ENCODE measurements around the gene GNAI3.

The GNAI3 gene

DNA sequence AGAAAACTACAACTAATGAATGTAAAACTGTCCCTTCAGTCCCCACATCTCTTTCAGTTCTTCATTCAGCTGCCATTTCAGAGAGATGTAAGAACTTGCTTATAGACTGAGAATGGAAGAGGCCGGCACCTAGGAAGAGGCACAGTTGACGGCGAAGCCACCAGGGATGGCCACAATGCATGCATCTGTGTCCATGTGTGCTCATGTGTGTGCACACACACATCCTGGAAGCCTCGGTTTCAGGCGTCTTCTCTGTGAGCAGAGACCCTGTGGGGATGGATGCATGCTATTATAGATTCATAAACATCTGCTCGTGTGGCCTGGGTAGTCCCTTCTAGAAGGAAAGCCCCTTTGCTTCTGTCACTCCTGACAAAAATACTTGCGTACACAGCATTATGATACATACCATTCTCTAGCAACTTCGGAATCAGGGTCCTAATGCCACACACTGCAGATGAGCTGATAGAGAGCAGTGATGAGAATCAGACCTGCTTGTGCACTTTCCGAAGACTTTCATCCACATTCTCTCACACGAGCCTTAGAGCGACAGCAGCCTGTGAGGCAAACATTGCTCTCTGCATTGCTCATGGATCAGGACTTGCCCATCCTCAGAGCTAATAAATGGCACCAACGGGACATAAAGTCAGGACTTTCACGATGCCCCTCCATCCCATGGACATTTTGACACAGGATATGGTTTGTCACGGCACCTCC lies 21.2 kb upstream of the GNAI3 start:
- DNase-seq (ENCODE audit: low spot score): no peak

DNA sequence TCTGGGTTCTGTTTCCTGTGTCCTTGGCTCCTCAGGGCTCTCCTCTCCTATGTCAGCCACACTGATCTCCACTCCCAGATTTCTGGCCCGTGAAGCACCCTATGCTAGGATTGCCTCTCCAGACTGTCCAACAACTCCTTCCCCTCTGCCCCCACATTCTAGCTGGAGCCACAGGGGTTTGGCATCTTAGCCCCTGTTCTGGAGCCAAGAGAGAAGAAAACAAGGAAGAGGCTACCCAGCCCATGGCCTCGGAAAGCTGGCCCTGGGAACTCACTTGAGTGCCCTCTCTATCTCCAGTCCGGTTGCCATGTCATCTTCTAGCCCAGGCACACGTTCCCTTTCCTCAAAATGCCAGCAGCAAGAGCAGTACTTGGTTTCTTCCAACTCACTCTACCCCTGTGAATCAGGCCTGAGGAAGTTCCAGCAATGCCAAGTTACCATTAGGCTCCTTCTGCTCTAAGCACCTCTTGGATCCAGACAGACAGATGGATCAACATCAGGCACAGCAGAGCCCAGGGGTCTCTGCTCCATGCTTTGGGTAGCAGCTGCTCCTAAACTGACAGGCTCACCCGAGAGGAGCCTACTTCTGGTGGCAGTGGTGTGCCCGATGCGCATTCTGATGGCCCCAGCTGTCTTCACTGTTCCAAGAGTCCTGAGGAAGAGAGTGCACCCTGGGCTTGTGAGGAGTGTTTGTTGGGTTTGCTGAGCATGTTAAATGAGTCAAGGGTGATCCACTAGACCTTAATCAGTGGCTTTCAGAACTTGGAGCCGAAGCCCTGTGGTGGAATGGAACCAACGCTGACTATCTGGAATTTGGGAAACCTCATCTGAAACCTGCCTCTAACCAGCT lies 20.3 kb upstream of the GNAI3 start:
- no peak for DNase-seq (ENCODE audit: low spot score)

- DNase-seq (ENCODE audit: low spot score): no peak
Measured at GRCh38 chr1:109528712-109529111, 19.7 kb upstream of the GNAI3 start.

DNA sequence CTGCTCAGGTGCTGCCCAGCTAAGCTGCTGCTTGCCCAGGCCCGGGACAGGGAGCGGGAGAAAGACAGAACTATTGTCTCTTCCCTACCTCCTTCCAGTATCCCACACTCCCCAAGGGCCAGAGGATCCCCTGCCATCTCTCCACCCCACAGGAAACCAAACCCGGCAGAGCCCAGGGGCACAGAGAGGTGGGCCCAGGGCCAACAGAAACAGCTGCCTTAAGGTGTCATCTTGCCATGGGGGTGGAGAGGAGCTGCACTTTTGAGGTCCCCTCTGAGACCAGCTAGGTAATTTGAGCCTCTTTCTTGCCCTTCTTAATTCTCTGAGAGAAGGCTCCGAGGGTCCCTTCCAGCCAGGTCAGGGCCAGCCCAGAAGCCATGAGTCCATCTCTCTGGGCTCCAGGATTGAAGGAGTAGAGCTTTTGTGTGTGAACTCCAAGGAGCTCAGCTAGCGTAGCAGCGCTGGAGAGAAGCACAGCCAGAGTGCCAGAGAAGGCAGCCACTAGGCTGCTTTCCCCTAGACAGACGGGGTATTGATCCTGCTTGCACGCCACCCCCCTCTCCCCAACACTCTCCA lies 18.4 kb upstream of the GNAI3 start:
- no peak for DNase-seq (ENCODE audit: low spot score)

DNA sequence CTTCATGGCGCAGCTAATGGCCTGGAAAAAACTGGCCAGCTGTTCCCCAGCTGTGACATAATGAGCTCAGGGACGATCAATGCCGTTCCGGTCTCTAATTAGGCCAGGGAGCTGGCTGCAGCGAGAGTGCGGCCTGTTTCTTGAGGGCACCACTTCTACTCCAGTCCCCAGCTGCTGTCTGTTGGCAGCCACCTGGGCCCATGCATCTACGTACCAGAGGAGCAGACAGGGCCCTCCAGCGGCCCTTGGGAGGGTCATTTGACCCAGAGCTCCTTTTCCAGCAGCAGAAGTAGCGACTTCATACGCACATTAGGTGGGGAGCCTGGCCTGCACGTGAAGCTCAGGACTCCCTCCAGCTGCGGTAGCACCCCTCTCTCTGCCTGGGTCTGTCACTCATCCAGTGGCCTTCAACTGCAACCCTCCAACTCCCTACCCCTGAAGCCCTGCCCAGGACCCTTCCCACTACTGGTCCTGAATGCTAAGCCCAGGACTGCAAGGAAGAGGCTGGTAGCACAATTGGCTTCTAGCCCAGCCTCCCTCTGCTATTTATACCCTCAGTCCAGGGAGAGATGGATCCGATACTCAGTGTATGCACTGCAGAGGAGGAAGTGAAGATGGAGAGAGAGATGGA lies 17.8 kb upstream of the GNAI3 start:
- no peak for DNase-seq (ENCODE audit: low spot score)

- no peak for DNase-seq (ENCODE audit: low spot score)
Measured at GRCh38 chr1:109531380-109531779, 17.0 kb upstream of the GNAI3 start.

DNA sequence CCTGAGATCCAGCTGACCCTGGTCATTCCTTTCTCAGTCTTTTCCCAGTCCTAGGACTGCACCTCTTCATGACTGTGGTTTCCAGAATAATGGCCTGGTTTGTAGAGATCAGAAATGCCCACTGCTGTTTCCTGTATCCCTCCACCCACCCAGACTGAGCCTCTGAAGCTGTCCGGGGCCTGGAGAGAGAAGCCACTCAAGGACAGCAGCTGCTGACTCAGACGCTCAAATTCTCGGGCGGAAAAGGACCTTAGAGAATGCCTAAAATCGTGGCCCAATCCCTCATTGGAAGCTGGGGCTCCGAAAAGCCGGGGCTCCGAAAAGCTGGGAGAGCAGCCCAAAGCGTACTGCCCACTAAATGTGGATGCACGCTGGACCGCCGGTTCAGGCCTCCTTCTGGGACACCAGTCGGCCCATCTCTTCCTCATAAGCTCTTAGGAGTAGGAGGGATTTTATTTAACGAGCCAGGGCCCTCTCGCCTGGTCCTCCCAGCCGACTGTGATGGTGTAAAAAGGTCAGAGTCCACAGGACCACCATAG lies 16.5 kb upstream of the GNAI3 start:
- DNase-seq (ENCODE audit: low spot score): no peak

DNA sequence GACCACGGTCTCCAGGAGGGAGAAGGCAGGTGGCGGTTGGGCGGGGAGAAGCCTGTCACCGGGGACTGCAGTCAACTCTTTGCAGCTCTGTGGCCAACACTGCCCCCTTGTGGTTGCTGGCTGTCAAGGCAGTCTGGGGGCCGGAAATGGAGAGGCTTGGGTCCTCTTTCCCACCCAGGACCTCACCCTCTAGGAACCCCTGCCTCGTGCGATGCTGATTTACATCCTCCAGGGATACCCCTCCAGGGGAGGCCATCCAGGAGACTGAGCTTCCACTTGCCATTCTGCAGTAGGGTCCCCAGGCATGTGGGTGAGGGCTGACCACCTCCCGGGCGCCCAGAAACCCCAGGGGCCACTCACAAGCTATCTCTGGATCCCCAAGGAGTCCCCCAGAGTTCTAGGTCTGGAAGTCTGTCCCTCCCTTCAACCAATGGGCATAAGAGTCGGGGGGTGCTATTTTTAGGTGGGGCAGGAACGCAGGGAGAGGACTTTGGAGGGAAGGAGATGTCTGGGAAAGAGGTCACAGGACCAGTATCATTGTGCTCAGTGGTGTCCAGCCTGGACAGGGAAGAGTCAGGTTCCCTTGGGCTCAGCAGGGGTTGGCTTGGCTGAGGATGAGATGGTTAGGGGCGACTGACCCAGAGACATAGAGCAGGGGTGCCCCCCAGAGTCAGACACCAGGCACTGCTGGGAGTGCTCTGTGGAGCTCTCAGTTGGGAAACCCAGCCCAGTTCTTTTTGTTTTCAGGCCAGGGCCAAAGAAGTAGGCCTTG lies 15.9 kb upstream of the GNAI3 start:
- DNase-seq (ENCODE audit: low spot score): peak; percentile 74

DNA sequence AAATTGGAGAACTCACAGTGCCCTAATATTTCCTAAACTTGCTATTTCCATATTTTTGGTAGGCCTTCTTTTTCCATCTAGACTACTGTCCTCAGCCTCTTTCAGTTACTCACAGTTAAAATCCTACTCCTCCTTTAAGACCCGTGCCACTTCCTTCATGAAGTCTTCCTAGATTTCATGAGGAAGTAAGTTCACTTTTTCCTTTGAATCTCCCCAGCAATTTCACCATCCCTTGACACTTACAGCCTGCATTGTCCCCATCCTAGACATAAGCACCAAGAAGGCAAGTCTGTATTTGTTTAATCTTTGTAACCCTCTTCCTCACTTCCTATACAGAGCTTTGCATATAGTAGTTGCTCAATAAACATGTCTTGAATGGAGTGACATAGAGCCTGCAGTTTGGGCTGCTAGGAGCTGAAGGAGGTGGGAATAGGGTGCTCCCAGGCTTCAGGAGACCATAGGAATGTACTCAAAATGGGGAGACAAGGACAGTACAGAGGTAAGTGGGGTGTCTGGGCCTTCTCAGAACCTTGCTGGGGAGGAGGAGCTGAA lies 14.0 kb upstream of the GNAI3 start:
- DNase-seq (ENCODE audit: low spot score): no peak

- no peak for DNase-seq (ENCODE audit: low spot score)
Measured at GRCh38 chr1:109535481-109535880, 12.9 kb upstream of the GNAI3 start.

- DNase-seq (ENCODE audit: low spot score): no peak
Measured at GRCh38 chr1:109535971-109536491, 12.4 kb upstream of the GNAI3 start.

GRCh38 chr1:109537450-109538178 lies 10.8 kb upstream of the GNAI3 start:
- no peak for DNase-seq (ENCODE audit: low spot score)

DNA sequence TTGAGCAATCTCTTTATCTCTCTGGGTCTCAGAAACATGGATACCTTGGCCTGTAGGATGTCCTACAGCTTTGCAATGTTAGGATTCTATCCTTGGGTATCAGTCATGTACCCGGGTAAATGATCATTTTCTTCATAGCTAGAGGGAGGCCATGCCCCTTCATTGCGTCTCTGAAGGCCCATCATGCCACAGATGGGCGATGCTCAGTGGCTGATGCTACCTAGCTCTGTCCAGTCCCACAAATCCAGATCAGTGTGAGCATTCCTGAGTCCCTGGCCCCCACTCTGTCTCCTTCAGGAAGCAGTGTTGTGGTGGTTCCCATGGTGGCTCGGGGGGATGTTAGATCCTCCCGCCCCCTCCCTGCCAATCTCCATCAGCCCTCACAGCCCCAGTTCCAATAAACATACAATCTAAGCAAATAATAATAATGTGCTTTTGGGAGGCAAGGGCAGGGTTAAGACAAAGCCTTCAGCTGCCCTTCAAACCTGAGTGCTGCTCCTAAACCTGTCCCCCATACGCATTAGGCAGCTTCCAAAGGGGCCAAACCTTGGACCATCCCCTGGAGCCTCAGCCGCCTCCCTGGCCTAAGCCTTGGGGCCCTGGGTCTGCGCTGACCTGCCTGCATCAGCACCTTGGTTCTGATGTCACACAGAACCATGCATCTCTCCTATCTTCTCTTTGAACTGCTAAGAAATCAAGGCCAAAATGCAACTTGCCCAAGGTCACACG lies 9.4 kb upstream of the GNAI3 start:
- no peak for DNase-seq (ENCODE audit: low spot score)

- DNase-seq (ENCODE audit: low spot score): no peak
Measured at GRCh38 chr1:109539676-109540075, 8.7 kb upstream of the GNAI3 start, which contains the start of gene GPR61. Gene GPR61, plus strand, starts transcription at chr1:109539872. Its CDS starts 3,151 bp downstream, at chr1:109543023.

DNA sequence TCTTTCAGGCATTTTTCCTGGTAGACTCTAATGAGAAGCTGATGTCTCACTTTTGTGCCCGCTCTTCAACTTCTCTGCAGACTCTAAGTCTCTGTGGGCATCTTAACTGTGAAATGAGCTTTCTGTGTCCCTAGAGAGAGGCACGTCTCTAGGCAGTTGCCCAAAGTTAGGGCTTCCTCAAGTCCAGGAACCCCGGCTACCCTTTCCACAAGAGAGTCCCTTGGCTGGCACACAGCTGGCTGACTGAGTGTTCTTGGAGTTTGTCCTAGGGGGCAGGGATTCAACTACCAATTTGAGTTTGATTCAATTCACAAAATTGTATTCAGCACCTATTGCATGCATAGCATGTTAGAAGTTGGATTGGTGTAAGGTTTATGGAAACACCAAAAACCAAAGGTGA lies 7.3 kb upstream of the GNAI3 start:
- DNase-seq (ENCODE audit: low spot score): no peak

- DNase-seq (ENCODE audit: low spot score): no peak
Measured at GRCh38 chr1:109542657-109543056, 5.8 kb upstream of the GNAI3 start.

GRCh38 chr1:109543283-109543987 lies 5.0 kb upstream of the GNAI3 start:
- no peak for DNase-seq (ENCODE audit: low spot score)

DNA sequence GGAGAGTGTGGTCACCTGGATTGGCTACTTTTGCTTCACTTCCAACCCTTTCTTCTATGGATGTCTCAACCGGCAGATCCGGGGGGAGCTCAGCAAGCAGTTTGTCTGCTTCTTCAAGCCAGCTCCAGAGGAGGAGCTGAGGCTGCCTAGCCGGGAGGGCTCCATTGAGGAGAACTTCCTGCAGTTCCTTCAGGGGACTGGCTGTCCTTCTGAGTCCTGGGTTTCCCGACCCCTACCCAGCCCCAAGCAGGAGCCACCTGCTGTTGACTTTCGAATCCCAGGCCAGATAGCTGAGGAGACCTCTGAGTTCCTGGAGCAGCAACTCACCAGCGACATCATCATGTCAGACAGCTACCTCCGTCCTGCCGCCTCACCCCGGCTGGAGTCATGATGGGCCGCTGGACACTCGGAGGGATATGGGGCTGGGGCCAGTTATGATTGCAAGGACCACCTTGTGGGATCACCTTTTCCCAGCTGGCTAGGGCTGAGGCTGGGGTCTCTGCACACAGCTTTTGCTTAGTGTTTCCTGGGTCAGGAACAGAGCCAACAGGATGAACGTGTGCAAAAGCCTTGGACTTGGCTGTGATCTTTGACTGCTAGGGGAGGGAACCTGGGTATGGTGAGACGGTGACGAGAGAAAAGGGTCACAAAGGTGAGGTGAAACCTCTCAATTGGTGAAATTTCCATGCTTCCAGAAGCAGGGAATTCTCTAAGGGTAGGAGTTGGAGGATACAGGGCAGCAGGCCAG lies 4.3 kb upstream of the GNAI3 start:
- no peak for DNase-seq (ENCODE audit: low spot score)

All from HuH-7 (cell line).